ENCODE results near the gene NTN1.

- TF ChIP-seq EZH2 (IDR thresholded peaks at IDR 0.05; ENCODE audit: insufficient read depth, poor library complexity, severe bottlenecking) (no peak), EZH2phosphoT487 (IDR thresholded peaks at IDR 0.05; ENCODE audit: insufficient read depth, low read depth) (no peak)
Measured at GRCh38 chr17:9055281-9055680, 34.0 kb downstream of the NTN1 start.
